ENCODE measurements around the gene USP5.

Gene USP5

GRCh38 chr12:6849976-6850560 is 1.9 kb upstream of the USP5 start:
- Histone ChIP-seq H3K36me3 (ENCODE audit: control insufficient read depth in 1 of 2, insufficient read depth in 2 of 2, low read length in 2 of 2) (peaks cover 0 to 26% of the 10 kb centered on the region in 2 donors), H3K27me3 (ENCODE audit: control insufficient read depth in 1 of 2, insufficient read depth in 2 of 2, low read length in 2 of 2) (no peaks in the 10 kb centered on the region), H3K4me1 (ENCODE audit: control insufficient read depth in 1 of 2, insufficient read depth in 2 of 2, low read length in 2 of 2) (peaks cover 11 to 22% of the 10 kb centered on the region in 2 donors), H3K4me3 (ENCODE audit: low read depth in 1 of 2, low read length in 2 of 2) (peak overlapping the region; percentile 65 to 96), H3K27ac (ENCODE audit: low read depth, low read length) (no peak overlapping the region), H3K9ac (ENCODE audit: low read depth in 1 of 2, low read length in 2 of 2) (peak overlapping the region; percentile 21 to 82), H3K9me3 (ENCODE audit: control insufficient read depth in 1 of 2, low read length in 2 of 2) (no peaks in the 10 kb centered on the region)

GRCh38 chr12:6850796-6851152 is 1.2 kb upstream of the USP5 start:
- H3K4me1 ChIP-seq (ENCODE audit: control insufficient read depth in 1 of 2, insufficient read depth in 2 of 2, low read length in 2 of 2) = peaks cover 11 to 22% of the 10 kb centered on the region in 2 donors
- no peak overlapping the region for H3K27ac ChIP-seq (ENCODE audit: low read depth, low read length)
- H3K36me3 ChIP-seq (ENCODE audit: control insufficient read depth in 1 of 2, insufficient read depth in 2 of 2, low read length in 2 of 2) = peaks cover 0 to 32% of the 10 kb centered on the region in 2 donors
- H3K4me3 ChIP-seq (ENCODE audit: low read depth in 1 of 2, low read length in 2 of 2) = peak overlapping the region; percentile 65 to 96
- no peaks in the 10 kb centered on the region for H3K27me3 ChIP-seq (ENCODE audit: control insufficient read depth in 1 of 2, insufficient read depth in 2 of 2, low read length in 2 of 2)
- H3K9me3 ChIP-seq (ENCODE audit: control insufficient read depth in 1 of 2, low read length in 2 of 2) = no peaks in the 10 kb centered on the region
- peak overlapping the region; percentile 38 to 82 for H3K9ac ChIP-seq (ENCODE audit: low read depth in 1 of 2, low read length in 2 of 2)

GRCh38 chr12:6851153-6851920 is 613 bp upstream of the USP5 start, which contains the start of gene CDCA3:
TSS of gene CDCA3 (minus strand) at chr12:6851286. CDS start at chr12:6850952, 334 bp downstream.
- H3K36me3 ChIP-seq (ENCODE audit: control insufficient read depth in 1 of 2, insufficient read depth in 2 of 2, low read length in 2 of 2) = peaks cover 0 to 36% of the 10 kb centered on the region in 2 donors
- no peaks in the 10 kb centered on the region for H3K27me3 ChIP-seq (ENCODE audit: control insufficient read depth in 1 of 2, insufficient read depth in 2 of 2, low read length in 2 of 2)
- H3K27ac ChIP-seq (ENCODE audit: low read depth, low read length) = peak within 1 kb of the TSS; percentile 83
- H3K9me3 ChIP-seq (ENCODE audit: control insufficient read depth in 1 of 2, low read length in 2 of 2) = no peaks in the 10 kb centered on the region
- peak within 1 kb of the TSS; percentile 82 to 86 for H3K9ac ChIP-seq (ENCODE audit: low read depth in 1 of 2, low read length in 2 of 2)
- H3K4me1 ChIP-seq (ENCODE audit: control insufficient read depth in 1 of 2, insufficient read depth in 2 of 2, low read length in 2 of 2) = peaks cover 11 to 22% of the 10 kb centered on the region in 2 donors
- peak within 1 kb of the TSS; percentile 65 to 96 for H3K4me3 ChIP-seq (ENCODE audit: low read depth in 1 of 2, low read length in 2 of 2)

- H3K27ac ChIP-seq (ENCODE audit: low read depth, low read length) = no peak overlapping the region
- peak overlapping the region; percentile 31 to 45 for H3K9ac ChIP-seq (ENCODE audit: low read depth in 1 of 2, low read length in 2 of 2)
- H3K36me3 ChIP-seq (ENCODE audit: control insufficient read depth in 1 of 2, insufficient read depth in 2 of 2, low read length in 2 of 2) = peaks cover 7 to 38% of the 10 kb centered on the region in 2 donors
- H3K27me3 ChIP-seq (ENCODE audit: control insufficient read depth in 1 of 2, insufficient read depth in 2 of 2, low read length in 2 of 2) = no peaks in the 10 kb centered on the region
- H3K4me3 ChIP-seq (ENCODE audit: low read depth in 1 of 2, low read length in 2 of 2) = peak overlapping the region; percentile 63 to 65
- no peaks in the 10 kb centered on the region for H3K9me3 ChIP-seq (ENCODE audit: control insufficient read depth in 1 of 2, low read length in 2 of 2)
- peaks cover 11 to 22% of the 10 kb centered on the region in 2 donors for H3K4me1 ChIP-seq (ENCODE audit: control insufficient read depth in 1 of 2, insufficient read depth in 2 of 2, low read length in 2 of 2)
Measured at GRCh38 chr12:6852651-6853354, 853 bp downstream of the USP5 start.

- Histone ChIP-seq H3K27ac (ENCODE audit: low read depth, low read length) (no peak overlapping the region), H3K9me3 (ENCODE audit: control insufficient read depth in 1 of 2, low read length in 2 of 2) (no peaks in the 10 kb centered on the region), H3K9ac (ENCODE audit: low read depth in 1 of 2, low read length in 2 of 2) (peak overlapping the region in 1 of 2 donors; percentile 31), H3K27me3 (ENCODE audit: control insufficient read depth in 1 of 2, insufficient read depth in 2 of 2, low read length in 2 of 2) (no peaks in the 10 kb centered on the region), H3K4me1 (ENCODE audit: control insufficient read depth in 1 of 2, insufficient read depth in 2 of 2, low read length in 2 of 2) (peaks cover 11 to 22% of the 10 kb centered on the region in 2 donors), H3K36me3 (ENCODE audit: control insufficient read depth in 1 of 2, insufficient read depth in 2 of 2, low read length in 2 of 2) (peaks cover 15 to 44% of the 10 kb centered on the region in 2 donors), H3K4me3 (ENCODE audit: low read depth in 1 of 2, low read length in 2 of 2) (no peak overlapping the region)
Measured at GRCh38 chr12:6853626-6854025, 1.7 kb downstream of the USP5 start.

GRCh38 chr12:6854036-6854435 is 2.1 kb downstream of the USP5 start:
- Histone ChIP-seq H3K27me3 (ENCODE audit: control insufficient read depth in 1 of 2, insufficient read depth in 2 of 2, low read length in 2 of 2) (no peaks in the 10 kb centered on the region), H3K9ac (ENCODE audit: low read depth in 1 of 2, low read length in 2 of 2) (no peak overlapping the region), H3K4me1 (ENCODE audit: control insufficient read depth in 1 of 2, insufficient read depth in 2 of 2, low read length in 2 of 2) (peaks cover 11 to 19% of the 10 kb centered on the region in 2 donors), H3K4me3 (ENCODE audit: low read depth in 1 of 2, low read length in 2 of 2) (no peak overlapping the region), H3K9me3 (ENCODE audit: control insufficient read depth in 1 of 2, low read length in 2 of 2) (no peaks in the 10 kb centered on the region), H3K36me3 (ENCODE audit: control insufficient read depth in 1 of 2, insufficient read depth in 2 of 2, low read length in 2 of 2) (peaks cover 19 to 44% of the 10 kb centered on the region in 2 donors), H3K27ac (ENCODE audit: low read depth, low read length) (no peak overlapping the region)

- no peak overlapping the region for H3K4me3 ChIP-seq (ENCODE audit: low read depth in 1 of 2, low read length in 2 of 2)
- no peaks in the 10 kb centered on the region for H3K9me3 ChIP-seq (ENCODE audit: control insufficient read depth in 1 of 2, low read length in 2 of 2)
- H3K4me1 ChIP-seq (ENCODE audit: control insufficient read depth in 1 of 2, insufficient read depth in 2 of 2, low read length in 2 of 2) = peaks cover 7 to 11% of the 10 kb centered on the region in 2 donors
- no peak overlapping the region for H3K27ac ChIP-seq (ENCODE audit: low read depth, low read length)
- H3K27me3 ChIP-seq (ENCODE audit: control insufficient read depth in 1 of 2, insufficient read depth in 2 of 2, low read length in 2 of 2) = no peaks in the 10 kb centered on the region
- H3K36me3 ChIP-seq (ENCODE audit: control insufficient read depth in 1 of 2, insufficient read depth in 2 of 2, low read length in 2 of 2) = peaks cover 26 to 50% of the 10 kb centered on the region in 2 donors
- no peak overlapping the region for H3K9ac ChIP-seq (ENCODE audit: low read depth in 1 of 2, low read length in 2 of 2)
Measured at GRCh38 chr12:6855322-6855721, 3.4 kb downstream of the USP5 start.

- Histone ChIP-seq H3K27me3 (ENCODE audit: control insufficient read depth in 1 of 2, insufficient read depth in 2 of 2, low read length in 2 of 2) (no peaks in the 10 kb centered on the region), H3K36me3 (ENCODE audit: control insufficient read depth in 1 of 2, insufficient read depth in 2 of 2, low read length in 2 of 2) (peaks cover 51 to 82% of the 10 kb centered on the region in 2 donors), H3K9ac (ENCODE audit: low read depth in 1 of 2, low read length in 2 of 2) (no peak overlapping the region), H3K4me1 (ENCODE audit: control insufficient read depth in 1 of 2, insufficient read depth in 2 of 2, low read length in 2 of 2) (peaks cover 0 to under 1% of the 10 kb centered on the region in 2 donors), H3K27ac (ENCODE audit: low read depth, low read length) (no peak overlapping the region), H3K9me3 (ENCODE audit: control insufficient read depth in 1 of 2, low read length in 2 of 2) (no peaks in the 10 kb centered on the region), H3K4me3 (ENCODE audit: low read depth in 1 of 2, low read length in 2 of 2) (no peak overlapping the region)
Measured at GRCh38 chr12:6858799-6859198, 6.8 kb downstream of the USP5 start.

- Histone ChIP-seq H3K27ac (ENCODE audit: low read depth, low read length) (no peak overlapping the region), H3K9ac (ENCODE audit: low read depth in 1 of 2, low read length in 2 of 2) (no peak overlapping the region), H3K4me3 (ENCODE audit: low read depth in 1 of 2, low read length in 2 of 2) (no peak overlapping the region), H3K9me3 (ENCODE audit: control insufficient read depth in 1 of 2, low read length in 2 of 2) (no peaks in the 10 kb centered on the region), H3K36me3 (ENCODE audit: control insufficient read depth in 1 of 2, insufficient read depth in 2 of 2, low read length in 2 of 2) (peaks cover 57 to 95% of the 10 kb centered on the region in 2 donors), H3K4me1 (ENCODE audit: control insufficient read depth in 1 of 2, insufficient read depth in 2 of 2, low read length in 2 of 2) (no peaks in the 10 kb centered on the region), H3K27me3 (ENCODE audit: control insufficient read depth in 1 of 2, insufficient read depth in 2 of 2, low read length in 2 of 2) (no peaks in the 10 kb centered on the region)
Measured at GRCh38 chr12:6860116-6860515, 8.2 kb downstream of the USP5 start.

- Histone ChIP-seq H3K4me3 (ENCODE audit: low read depth in 1 of 2, low read length in 2 of 2) (no peak overlapping the region), H3K36me3 (ENCODE audit: control insufficient read depth in 1 of 2, insufficient read depth in 2 of 2, low read length in 2 of 2) (peaks cover 58 to 91% of the 10 kb centered on the region in 2 donors), H3K27ac (ENCODE audit: low read depth, low read length) (no peak overlapping the region)
Measured at GRCh38 chr12:6860942-6861341, 9.0 kb downstream of the USP5 start.

More at GRCh38 chr12:6860942-6861341, 9.0 kb downstream of the USP5 start:
- H3K9ac ChIP-seq (ENCODE audit: low read depth in 1 of 2, low read length in 2 of 2) = no peak overlapping the region
- no peaks in the 10 kb centered on the region for H3K27me3 ChIP-seq (ENCODE audit: control insufficient read depth in 1 of 2, insufficient read depth in 2 of 2, low read length in 2 of 2)
- no peaks in the 10 kb centered on the region for H3K9me3 ChIP-seq (ENCODE audit: control insufficient read depth in 1 of 2, low read length in 2 of 2)
- no peaks in the 10 kb centered on the region for H3K4me1 ChIP-seq (ENCODE audit: control insufficient read depth in 1 of 2, insufficient read depth in 2 of 2, low read length in 2 of 2)
